Cardiac fibroblast (primary cell): ENCODE data around the gene EVA1A.
A peak's percentile ranks its signal among the peaks of the same experiment; 100 is the strongest.

Experiments
- DNase-seq, 2 donors: peaks; one replicate each; pipeline versions ENCODE4 v3.0.0 to v3.0.0-alpha.2; 2010; ENCODE audit warnings: low read depth in 2 of 2
- H3K4me3 ChIP-seq, 2 donors: replicated peaks in 1 of 2; 1 replicate in 1 of 2; 2 replicates in 1 of 2; pipeline ENCODE4 v1.5.1; 2011; ENCODE audit warnings: low read depth in 2 of 2, low read length in 2 of 2, mild to moderate bottlenecking in 2 of 2, moderate library complexity in 1 of 2
- CTCF ChIP-seq: IDR thresholded peaks from one replicate; pipeline ENCODE4 v1.5.1; 2011; ENCODE audit warnings: low read depth, mild to moderate bottlenecking, low read length, inconsistent platforms

Gene EVA1A

DNA sequence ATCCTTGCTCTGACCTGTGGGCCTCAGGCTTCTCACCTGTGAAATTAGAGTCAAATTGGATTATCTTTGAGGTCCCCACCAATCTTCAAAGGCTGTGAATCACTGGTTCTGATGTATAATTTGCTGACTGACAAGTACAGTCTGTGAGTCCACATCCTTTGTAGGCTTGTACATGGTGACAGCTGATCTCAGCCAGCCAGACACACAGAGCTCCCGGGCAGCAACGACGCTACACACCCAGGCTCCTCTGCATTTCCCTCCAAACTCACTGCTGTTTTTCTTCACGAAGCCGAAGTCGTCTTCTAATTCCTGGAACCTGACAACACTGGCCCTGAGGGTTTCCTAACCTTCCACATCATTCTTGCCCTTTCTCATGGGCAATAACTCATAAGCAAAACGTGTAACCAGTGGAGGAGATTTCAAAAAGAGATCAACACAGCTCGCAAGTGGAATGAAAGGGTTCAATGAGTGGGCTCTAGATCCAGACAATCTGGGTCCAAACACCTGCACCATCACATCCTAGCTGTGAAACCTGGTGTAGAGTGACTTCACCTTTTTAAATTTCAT is 37.9 kb upstream of the EVA1A start:
- DNase-seq, result no peak
- H3K4me3 ChIP-seq, result no peak overlapping the region
- TF ChIP-seq CTCF, result no peak

- no peak for TF ChIP-seq CTCF
- DNase-seq, result no peak
- no peak overlapping the region for H3K4me3 ChIP-seq
Observed at GRCh38 chr2:75597949-75598348, 37.2 kb upstream of the EVA1A start.

GRCh38 chr2:75596784-75597183 is 36.0 kb upstream of the EVA1A start:
- no peak for DNase-seq
- TF ChIP-seq CTCF, result no peak
- no peak overlapping the region for H3K4me3 ChIP-seq

GRCh38 chr2:75595541-75596395 is 35.0 kb upstream of the EVA1A start:
- DNase-seq, result peak; percentile 31 to 91
- no peak overlapping the region for H3K4me3 ChIP-seq
- no peak for TF ChIP-seq CTCF

- no peak for DNase-seq
- no peak for TF ChIP-seq CTCF
- no peak overlapping the region for H3K4me3 ChIP-seq
Observed at GRCh38 chr2:75594596-75594995, 33.9 kb upstream of the EVA1A start.

- no peak for DNase-seq
- TF ChIP-seq CTCF, result no peak
- H3K4me3 ChIP-seq, result no peak overlapping the region
Observed at GRCh38 chr2:75592888-75593287, 32.1 kb upstream of the EVA1A start.
